Measurements from ENCODE around the gene SLC16A10.
"Not testable (repeated sequence)": the region's sequence is repeated elsewhere in the genome, so short reads cannot be mapped to it uniquely, and the experiment has no call there.

Gene SLC16A10

GRCh38 chr6:111087106-111087835, at the start of gene SLC16A10:
Gene SLC16A10 (plus strand): TSS chr6:111087503. CDS start chr6:111087753, 250 bp downstream.
- DNase-seq = peak; percentile 69

- DNase-seq = no peak
Observed at GRCh38 chr6:111038534-111039252, 48.6 kb upstream of the SLC16A10 start.

GRCh38 chr6:111041917-111042316, 45.4 kb upstream of the SLC16A10 start:
- DNase-seq = no peak

GRCh38 chr6:111047244-111047643, 40.1 kb upstream of the SLC16A10 start:
- DNase-seq = no peak

- no peak for DNase-seq
Observed at GRCh38 chr6:111050261-111051023, 36.9 kb upstream of the SLC16A10 start.

GRCh38 chr6:111052171-111052570, 35.1 kb upstream of the SLC16A10 start:
- DNase-seq = no peak

- DNase-seq = peak; percentile 30
Observed at GRCh38 chr6:111057074-111057752, 30.1 kb upstream of the SLC16A10 start.

GRCh38 chr6:111061508-111061907, 25.8 kb upstream of the SLC16A10 start:
- no peak for DNase-seq

- DNase-seq = not testable (repeated sequence)
Observed at GRCh38 chr6:111061985-111062384, 25.3 kb upstream of the SLC16A10 start.

GRCh38 chr6:111062860-111063259, 24.4 kb upstream of the SLC16A10 start:
- DNase-seq = not testable (repeated sequence)

- no peak for DNase-seq
Observed at GRCh38 chr6:111068109-111068865, 19.0 kb upstream of the SLC16A10 start.

- no peak for DNase-seq
Observed at GRCh38 chr6:111068866-111069234, 18.5 kb upstream of the SLC16A10 start.

GRCh38 chr6:111069382-111070104, 17.8 kb upstream of the SLC16A10 start:
- no peak for DNase-seq

GRCh38 chr6:111070105-111071005, 16.9 kb upstream of the SLC16A10 start:
- DNase-seq = no peak

- no peak for DNase-seq
Observed at GRCh38 chr6:111072801-111073360, 14.4 kb upstream of the SLC16A10 start.

- DNase-seq = no peak
Observed at GRCh38 chr6:111074311-111074710, 13.0 kb upstream of the SLC16A10 start.

GRCh38 chr6:111076024-111076695, 11.1 kb upstream of the SLC16A10 start:
- no peak for DNase-seq

- no peak for DNase-seq
Observed at GRCh38 chr6:111080698-111081097, 6.6 kb upstream of the SLC16A10 start.

GRCh38 chr6:111086685-111087084, 618 bp upstream of the SLC16A10 start:
- no peak for DNase-seq

Data from DMS 273 treated with DMSO at 0.1 percent for 48 hours (cell line).